Hepatocyte (in vitro differentiated cells): ENCODE results near the gene ABCA10.
"Not testable (repeated sequence)": the region's sequence is repeated elsewhere in the genome, so short reads cannot be mapped to it uniquely, and the experiment has no call there.

Source experiments
- EZH2 ChIP-seq: fragments of 200-600 bp; sonication (generic); IDR thresholded peaks from 2 replicates; pipeline ENCODE4 v1.6.1; 2016; ENCODE audit warnings: antibody characterized with exemption, mild to moderate bottlenecking, borderline replicate concordance
- EZH2phosphoT487 ChIP-seq: fragments of 200-600 bp; sonication (generic); IDR thresholded peaks from one replicate; pipeline ENCODE4 v1.6.1; 2018; ENCODE audit warnings: antibody characterized with exemption, mild to moderate bottlenecking, low read depth, moderate library complexity; ENCODE audit not compliant: unreplicated experiment, severe bottlenecking
- TF ChIP-seq, protein P1 (sequence below): fragments of 200-600 bp; sonication (generic); IDR thresholded peaks from 2 replicates; pipeline ENCODE4 v1.5.1; 2016; ENCODE audit warnings: antibody characterized with exemption, mild to moderate bottlenecking; ENCODE audit not compliant: poor library complexity

DNA sequence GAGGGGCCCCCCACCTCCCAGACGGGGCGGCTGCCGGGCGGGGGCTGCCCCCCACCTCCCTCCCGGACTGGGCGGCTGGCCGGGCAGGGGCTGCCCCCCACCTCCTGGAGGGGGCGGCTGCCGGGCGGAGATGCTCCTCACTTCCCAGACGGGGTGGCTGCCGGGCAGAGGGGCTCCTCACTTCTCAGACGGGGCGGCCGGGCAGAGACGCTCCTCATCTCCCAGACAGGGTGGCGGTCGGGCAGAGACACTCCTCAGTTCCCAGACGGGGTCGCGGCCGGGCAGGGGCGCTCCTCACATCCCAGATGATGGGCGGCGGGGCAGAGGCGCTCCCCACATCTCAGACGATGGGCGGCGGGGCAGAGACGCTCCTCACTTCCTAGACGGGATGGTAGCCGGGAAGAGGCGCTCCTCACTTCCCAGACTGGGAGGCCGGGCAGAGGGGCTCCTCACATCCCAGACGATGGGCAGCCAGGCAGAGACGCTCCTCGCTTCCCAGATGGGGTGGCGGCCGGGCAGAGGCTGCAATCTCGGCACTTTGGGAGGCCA, 32.4 kb downstream of the ABCA10 start:
- TF ChIP-seq, protein P1, sequence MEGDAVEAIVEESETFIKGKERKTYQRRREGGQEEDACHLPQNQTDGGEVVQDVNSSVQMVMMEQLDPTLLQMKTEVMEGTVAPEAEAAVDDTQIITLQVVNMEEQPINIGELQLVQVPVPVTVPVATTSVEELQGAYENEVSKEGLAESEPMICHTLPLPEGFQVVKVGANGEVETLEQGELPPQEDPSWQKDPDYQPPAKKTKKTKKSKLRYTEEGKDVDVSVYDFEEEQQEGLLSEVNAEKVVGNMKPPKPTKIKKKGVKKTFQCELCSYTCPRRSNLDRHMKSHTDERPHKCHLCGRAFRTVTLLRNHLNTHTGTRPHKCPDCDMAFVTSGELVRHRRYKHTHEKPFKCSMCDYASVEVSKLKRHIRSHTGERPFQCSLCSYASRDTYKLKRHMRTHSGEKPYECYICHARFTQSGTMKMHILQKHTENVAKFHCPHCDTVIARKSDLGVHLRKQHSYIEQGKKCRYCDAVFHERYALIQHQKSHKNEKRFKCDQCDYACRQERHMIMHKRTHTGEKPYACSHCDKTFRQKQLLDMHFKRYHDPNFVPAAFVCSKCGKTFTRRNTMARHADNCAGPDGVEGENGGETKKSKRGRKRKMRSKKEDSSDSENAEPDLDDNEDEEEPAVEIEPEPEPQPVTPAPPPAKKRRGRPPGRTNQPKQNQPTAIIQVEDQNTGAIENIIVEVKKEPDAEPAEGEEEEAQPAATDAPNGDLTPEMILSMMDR, result not testable (repeated sequence)
- TF ChIP-seq EZH2, EZH2phosphoT487: not testable (repeated sequence)
